IMR-90 (cell line): ENCODE measurements around the gene LDLRAD4. TPM values are rescaled to one million over a fixed set of nuclear protein-coding genes. Genes with fewer than 3 reads are reported as not detected.

Experiments
- ATAC-seq: fragments of 200-7000 bp; cut with Tn5 transposase; 2 replicates; pipeline ENCODE4 v1.9.1; 2020; ENCODE audit warnings: low read depth, mild to moderate bottlenecking, moderate library complexity
- BruUV-seq: library from RNA; stranded (reverse); fragments of 400-500 nt; replicated peaks from 2 replicates; lab custom pipeline; 2021; lab: Mats Ljungman, UMichigan
- CTCF ChIA-PET: fragments of 300-600 bp; formaldehyde crosslinking; extraction: SDS; loops from one replicate; lab custom pipeline; 2021; ENCODE audit warnings: antibody characterized with exemption; lab: Yijun Ruan, JAX
- POLR2A ChIA-PET: fragments of 300-600 bp; sonication (Branson Sonifier 250); formaldehyde crosslinking; loops from one replicate; lab custom pipeline; 2022; ENCODE audit warnings: antibody characterized with exemption; ENCODE audit not compliant: unreplicated experiment; lab: Charles Lee
- DNase-seq: peaks from one replicate; pipeline ENCODE4 v3.0.0; 2013
- H2AFZ ChIP-seq: replicated peaks from 2 replicates; pipeline ENCODE3; 2013; ENCODE audit warnings: low read length, mild to moderate bottlenecking; ENCODE audit not compliant: poor library complexity
- H2AK5ac ChIP-seq: 2 replicates; pipeline ENCODE4 v1.6.1; 2013; ENCODE audit warnings: low read depth, low read length, inconsistent platforms
- H2AK9ac ChIP-seq: replicated peaks from 2 replicates; pipeline ENCODE3; 2013; ENCODE audit warnings: mild to moderate bottlenecking, low read depth, low read length, moderate library complexity; ENCODE audit not compliant: poor library complexity
- H2BK120ac ChIP-seq: 2 replicates; pipeline ENCODE4 v1.6.1; 2013; ENCODE audit warnings: low read depth, low read length, inconsistent platforms
- H2BK15ac ChIP-seq: 3 replicates; pipeline ENCODE4 v1.6.1; 2013; ENCODE audit warnings: low read depth, low read length, inconsistent platforms
- H2BK20ac ChIP-seq: 2 replicates; pipeline ENCODE4 v1.6.1; 2013; ENCODE audit warnings: low read depth, mild to moderate bottlenecking, inconsistent platforms, low read length, moderate library complexity
- H2BK5ac ChIP-seq: 2 replicates; pipeline ENCODE4 v1.6.1; 2013; ENCODE audit warnings: mild to moderate bottlenecking, low read depth, low read length, inconsistent platforms; ENCODE audit not compliant: poor library complexity, severe bottlenecking
- H3K14ac ChIP-seq: replicated peaks from 2 replicates; pipeline ENCODE4 v1.6.1; 2013; ENCODE audit warnings: low read depth, low read length, inconsistent platforms
- H3K18ac ChIP-seq: 2 replicates; pipeline ENCODE4 v1.6.1; 2013; ENCODE audit warnings: low read depth, low read length, control low read depth
- H3K23ac ChIP-seq: 2 replicates; pipeline ENCODE4 v1.6.1; 2013; ENCODE audit warnings: low read depth, low read length, inconsistent platforms
- H3K27ac ChIP-seq: 2 replicates; pipeline ENCODE4 v1.5.1; 2013; ENCODE audit warnings: mild to moderate bottlenecking, control low read depth, low read length; ENCODE audit not compliant: insufficient read depth
- H3K27me3 ChIP-seq: 2 replicates; pipeline ENCODE4 v1.6.1; 2013; ENCODE audit warnings: low read length; ENCODE audit not compliant: control insufficient read depth, insufficient read depth
- H3K36me3 ChIP-seq: 2 replicates; pipeline ENCODE4 v1.6.1; 2013; ENCODE audit warnings: low read length, mixed read lengths; ENCODE audit not compliant: control insufficient read depth, insufficient read depth
- H3K4ac ChIP-seq: 2 replicates; pipeline ENCODE4 v1.6.1; 2013; ENCODE audit warnings: low read depth, low read length, inconsistent platforms
- H3K4me1 ChIP-seq: 2 replicates; pipeline ENCODE4 v1.6.1; 2013; ENCODE audit warnings: low read length, mixed read lengths; ENCODE audit not compliant: control insufficient read depth, insufficient read depth
- H3K4me2 ChIP-seq: 2 replicates; pipeline ENCODE4 v1.6.1; 2013; ENCODE audit warnings: low read depth, mild to moderate bottlenecking, control low read depth, low read length, moderate library complexity
- H3K4me3 ChIP-seq: 2 replicates; pipeline ENCODE4 v1.5.1; 2013; ENCODE audit warnings: low read depth, mild to moderate bottlenecking, control low read depth, low read length, moderate library complexity; ENCODE audit not compliant: insufficient read depth
- H3K56ac ChIP-seq: 2 replicates; pipeline ENCODE4 v1.6.1; 2013; ENCODE audit warnings: low read length, inconsistent platforms; ENCODE audit not compliant: insufficient read depth; ENCODE audit errors: extremely low read depth
- H3K79me1 ChIP-seq, 2 experiments: 2 replicates each; pipeline ENCODE4 v1.6.1; 2013; ENCODE audit warnings: low read length in 2 of 2, inconsistent platforms in 1 of 2, low read depth in 1 of 2
- H3K9ac ChIP-seq: 2 replicates; pipeline ENCODE4 v1.6.1; 2013; ENCODE audit warnings: low read depth, low read length, control low read depth
- H3K9me1 ChIP-seq: 2 replicates; pipeline ENCODE4 v1.6.1; 2013; ENCODE audit warnings: low read length, inconsistent platforms; ENCODE audit not compliant: insufficient read depth
- H3K9me3 ChIP-seq: 2 replicates; pipeline ENCODE4 v1.6.1; 2013; ENCODE audit warnings: low read length; ENCODE audit not compliant: control insufficient read depth, insufficient read depth
- H4K20me1 ChIP-seq: 2 replicates; pipeline ENCODE4 v1.6.1; 2013; ENCODE audit warnings: low read length, inconsistent platforms; ENCODE audit not compliant: insufficient read depth
- H4K5ac ChIP-seq: 2 replicates; pipeline ENCODE4 v1.6.1; 2013; ENCODE audit warnings: mild to moderate bottlenecking, low read depth, low read length, control low read depth
- H4K8ac ChIP-seq, 2 experiments: 2 replicates each; pipeline ENCODE4 v1.6.1; 2013; ENCODE audit warnings: low read depth in 2 of 2, low read length in 2 of 2, control low read depth in 1 of 2, inconsistent platforms in 1 of 2
- H4K91ac ChIP-seq: 2 replicates; pipeline ENCODE4 v1.6.1; 2013; ENCODE audit warnings: low read depth, low read length, inconsistent platforms; ENCODE audit not compliant: insufficient read depth
- BHLHE40 ChIP-seq: fragments of 150-350 bp; IDR thresholded peaks from 2 replicates; pipeline ENCODE4 v1.6.1; 2016; ENCODE audit warnings: mild to moderate bottlenecking, low read depth, low read length
- CEBPB ChIP-seq: IDR thresholded peaks from 2 replicates; pipeline ENCODE4 v1.6.1; 2012; ENCODE audit warnings: low read depth, low read length, improper control_type of control experiment
- FOS ChIP-seq: fragments of 150-350 bp; IDR thresholded peaks from 2 replicates; pipeline ENCODE4 v1.6.1; 2016; ENCODE audit warnings: low read depth, low read length
- MXI1 ChIP-seq: IDR thresholded peaks from 2 replicates; pipeline ENCODE4 v1.6.1; 2012; ENCODE audit warnings: low read depth, mild to moderate bottlenecking, low read length, moderate library complexity, borderline replicate concordance
- RAD21 ChIP-seq: IDR thresholded peaks from 2 replicates; pipeline ENCODE4 v1.6.1; 2012; ENCODE audit warnings: low read length, improper control_type of control experiment
- RCOR1 ChIP-seq: IDR thresholded peaks from 2 replicates; pipeline ENCODE4 v1.6.1; 2012; ENCODE audit warnings: mild to moderate bottlenecking, low read length, improper control_type of control experiment; ENCODE audit not compliant: insufficient replicate concordance
- RFX5 ChIP-seq: IDR thresholded peaks from 2 replicates; pipeline ENCODE4 v1.8.0; 2012; ENCODE audit warnings: low read depth, mild to moderate bottlenecking, low read length, moderate library complexity
- WGBS, 2 experiments: methylation state at CpG; one replicate each; pipeline versions ENCODE4 v1.1.5 to v1.1.7; 2013; ENCODE audit warnings: missing lambda C conversion rate in 2 of 2; ENCODE audit not compliant: insufficient read length in 1 of 2; ENCODE audit errors: extremely low coverage in 2 of 2; 5-methylcytosine and 5-hydroxymethylcytosine counted together
- dilution Hi-C: fragments of 300-500 bp; cut with HindIII; formaldehyde crosslinking; loops from one replicate; pipeline ENCODE4 v1.14.3; 2018; ENCODE audit warnings: low sequenced_read_pairs; ENCODE audit not compliant: unreplicated experiment
- in situ Hi-C: fragments of 300-500 bp; cut with MboI; formaldehyde crosslinking; loops from 3 replicates; pipeline ENCODE4 v1.14.3; 2019; ENCODE audit warnings: low sequenced_read_pairs, inconsistent platforms, mixed read lengths
- intact Hi-C: fragments of 100-400 bp; cut with micrococcal nuclease; formaldehyde crosslinking; loops from 2 replicates; pipeline ENCODE4 v1.10.0; 2022
- polyA plus RNA-seq, 3 experiments: library from polyadenylated mRNA; depleted of rRNA; stranded (reverse); fragments of >200 nt; gene quantifications; 2 replicates each; pipeline ENCODE4 v1.2.3, GENCODE V29; 2012; ENCODE audit warnings: low replicate concordance in 1 of 3
- total RNA-seq: library from RNA; depleted of rRNA; stranded (reverse); fragments of >200 nt; gene quantifications from 2 replicates; pipeline ENCODE4 v1.2.3, GENCODE V29; 2012
- TF ChIP-seq, protein P1 (sequence below): conservative IDR thresholded peaks from 2 replicates; pipeline ENCODE4 v1.5.1; 2012; ENCODE audit warnings: mild to moderate bottlenecking, low read depth, low read length, improper control_type of control experiment
- TF ChIP-seq, protein P2 (sequence below): fragments of 150-350 bp; IDR thresholded peaks from 2 replicates; pipeline ENCODE4 v1.6.1; 2016; ENCODE audit warnings: low read depth, mild to moderate bottlenecking, low read length, moderate library complexity, borderline replicate concordance

Gene LDLRAD4
- total and polyA plus RNA-seq, 2 of the 4 experiments (the other 2 are of a cell fraction): not detected

DNA sequence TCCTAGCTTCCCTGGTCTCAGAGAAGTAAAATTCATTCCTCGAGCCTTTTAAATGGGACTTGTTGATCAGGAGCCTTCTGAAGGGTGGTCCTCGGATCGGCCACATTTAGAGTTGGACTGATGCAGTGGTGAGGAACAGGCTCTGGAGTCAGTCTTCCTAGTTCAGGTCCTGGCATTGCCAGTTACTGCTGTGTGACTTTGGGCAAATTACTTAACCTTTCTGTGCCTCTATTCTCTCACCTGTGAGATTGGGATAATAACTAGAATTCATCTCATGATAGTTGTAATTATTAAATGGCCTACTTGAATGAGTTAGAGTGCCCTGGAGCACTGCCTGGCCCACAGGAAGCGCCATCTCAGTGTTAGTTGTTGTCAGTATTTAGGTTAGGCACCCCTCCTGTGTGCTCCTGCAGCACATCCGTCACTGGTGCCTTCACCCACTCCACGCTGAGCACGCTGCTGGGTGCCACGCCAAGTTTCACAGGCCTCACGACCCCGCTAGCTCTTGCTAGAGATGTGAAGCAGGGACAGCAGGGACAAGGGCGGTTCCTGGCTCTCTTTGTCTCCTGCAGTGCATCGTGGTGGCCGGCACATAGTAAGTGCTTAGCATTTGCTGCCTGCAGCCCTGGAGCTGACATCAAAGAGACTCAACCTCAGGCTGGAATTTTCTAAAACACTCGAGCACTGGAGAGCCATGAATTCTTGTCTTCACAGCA lies 384.9 kb downstream of the LDLRAD4 start:
- Histone ChIP-seq H2BK20ac (no peak overlapping the region), H4K20me1 (no peaks in the 10 kb centered on the region), H4K8ac (no peak overlapping the region), H3K9me1 (no peaks in the 10 kb centered on the region), H4K5ac (no peak overlapping the region), H4K91ac (no peak overlapping the region), H3K14ac (no peak overlapping the region), H3K27ac (no peak overlapping the region), H2BK5ac (no peak overlapping the region), H2BK120ac (no peak overlapping the region), H3K56ac (no peak overlapping the region), H3K23ac (no peak overlapping the region), H3K9ac (no peak overlapping the region), H3K4me3 (no peak overlapping the region), H3K4ac (no peak overlapping the region), H3K4me2 (no peak overlapping the region), H3K4me1 (no peaks in the 10 kb centered on the region), H2AK9ac (no peak overlapping the region), H3K18ac (no peak overlapping the region), H3K79me1 (no peaks in the 10 kb centered on the region), H3K9me3 (no peaks in the 10 kb centered on the region), H2AFZ (no peak overlapping the region), H3K36me3 (no peaks in the 10 kb centered on the region), H2AK5ac (no peak overlapping the region), H3K27me3 (no peaks in the 10 kb centered on the region), H2BK15ac (no peak overlapping the region)
- ATAC-seq (no peak), DNase-seq (no peak)
- in situ Hi-C loops: no loop called here
- WGBS, 2 experiments: 38% methylated on average over 4 of the region's 14 CpGs; no CpG with 5 or more reads in 1 of the 2 experiments
- CTCF ChIA-PET: no interaction called here
- no TSS peak for BruUV-seq
- TF ChIP-seq RCOR1 (no peak), CEBPB (no peak), FOS (no peak), MXI1 (no peak), BHLHE40 (no peak), RFX5 (no peak), RAD21 (no peak)
- TF ChIP-seq, protein P1, sequence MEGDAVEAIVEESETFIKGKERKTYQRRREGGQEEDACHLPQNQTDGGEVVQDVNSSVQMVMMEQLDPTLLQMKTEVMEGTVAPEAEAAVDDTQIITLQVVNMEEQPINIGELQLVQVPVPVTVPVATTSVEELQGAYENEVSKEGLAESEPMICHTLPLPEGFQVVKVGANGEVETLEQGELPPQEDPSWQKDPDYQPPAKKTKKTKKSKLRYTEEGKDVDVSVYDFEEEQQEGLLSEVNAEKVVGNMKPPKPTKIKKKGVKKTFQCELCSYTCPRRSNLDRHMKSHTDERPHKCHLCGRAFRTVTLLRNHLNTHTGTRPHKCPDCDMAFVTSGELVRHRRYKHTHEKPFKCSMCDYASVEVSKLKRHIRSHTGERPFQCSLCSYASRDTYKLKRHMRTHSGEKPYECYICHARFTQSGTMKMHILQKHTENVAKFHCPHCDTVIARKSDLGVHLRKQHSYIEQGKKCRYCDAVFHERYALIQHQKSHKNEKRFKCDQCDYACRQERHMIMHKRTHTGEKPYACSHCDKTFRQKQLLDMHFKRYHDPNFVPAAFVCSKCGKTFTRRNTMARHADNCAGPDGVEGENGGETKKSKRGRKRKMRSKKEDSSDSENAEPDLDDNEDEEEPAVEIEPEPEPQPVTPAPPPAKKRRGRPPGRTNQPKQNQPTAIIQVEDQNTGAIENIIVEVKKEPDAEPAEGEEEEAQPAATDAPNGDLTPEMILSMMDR: no peak
- TF ChIP-seq, protein P2, sequence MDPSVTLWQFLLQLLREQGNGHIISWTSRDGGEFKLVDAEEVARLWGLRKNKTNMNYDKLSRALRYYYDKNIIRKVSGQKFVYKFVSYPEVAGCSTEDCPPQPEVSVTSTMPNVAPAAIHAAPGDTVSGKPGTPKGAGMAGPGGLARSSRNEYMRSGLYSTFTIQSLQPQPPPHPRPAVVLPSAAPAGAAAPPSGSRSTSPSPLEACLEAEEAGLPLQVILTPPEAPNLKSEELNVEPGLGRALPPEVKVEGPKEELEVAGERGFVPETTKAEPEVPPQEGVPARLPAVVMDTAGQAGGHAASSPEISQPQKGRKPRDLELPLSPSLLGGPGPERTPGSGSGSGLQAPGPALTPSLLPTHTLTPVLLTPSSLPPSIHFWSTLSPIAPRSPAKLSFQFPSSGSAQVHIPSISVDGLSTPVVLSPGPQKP: no peak
- intact Hi-C loops: no loop called here
- POLR2A ChIA-PET: no interaction called here
- dilution Hi-C loops: no loop called here
